COLO829 (cell line): ENCODE results near the gene GPR42.
A peak's percentile ranks its signal among the peaks of the same experiment; 100 is the strongest.
"Not testable (repeated sequence)": the region's sequence is repeated elsewhere in the genome, so short reads cannot be mapped to it uniquely, and the experiment has no call there.

ENCODE experiments used
- DNase-seq: peaks from one replicate; pipeline ENCODE4 v3.0.0; 2012; ENCODE audit warnings: low spot score

GPR42 gene

GRCh38 chr19:35396240-35396885 is 25.5 kb downstream of the GPR42 start:
- no peak for DNase-seq

- no peak for DNase-seq
Measured at GRCh38 chr19:35397064-35397463, 26.2 kb downstream of the GPR42 start.

GRCh38 chr19:35398570-35398969 is 27.7 kb downstream of the GPR42 start:
- DNase-seq = no peak

- DNase-seq = peak; percentile 26
Measured at GRCh38 chr19:35399231-35399630, 28.4 kb downstream of the GPR42 start.

GRCh38 chr19:35399948-35400772 is 29.3 kb downstream of the GPR42 start:
- no peak for DNase-seq

GRCh38 chr19:35400773-35401100 is 29.9 kb downstream of the GPR42 start:
- DNase-seq = no peak

- DNase-seq = not testable (repeated sequence)
Measured at GRCh38 chr19:35401416-35401815, 30.5 kb downstream of the GPR42 start.

GRCh38 chr19:35403116-35403760 is 32.4 kb downstream of the GPR42 start:
- DNase-seq = no peak

- DNase-seq = peak; percentile 36
Measured at GRCh38 chr19:35404879-35405622, 34.2 kb downstream of the GPR42 start.

- no peak for DNase-seq
Measured at GRCh38 chr19:35407619-35408018, 36.8 kb downstream of the GPR42 start.

- no peak for DNase-seq
Measured at GRCh38 chr19:35408284-35409171, 37.7 kb downstream of the GPR42 start.

- DNase-seq = no peak
Measured at GRCh38 chr19:35409191-35409590, 38.3 kb downstream of the GPR42 start.

- no peak for DNase-seq
Measured at GRCh38 chr19:35410487-35410886, 39.6 kb downstream of the GPR42 start.

GRCh38 chr19:35414442-35414841 is 43.6 kb downstream of the GPR42 start:
- DNase-seq = no peak

GRCh38 chr19:35416331-35416730 is 45.5 kb downstream of the GPR42 start:
- no peak for DNase-seq

GRCh38 chr19:35417278-35417677 is 46.4 kb downstream of the GPR42 start:
- DNase-seq = no peak

GRCh38 chr19:35417713-35418534 is 47.1 kb downstream of the GPR42 start:
- DNase-seq = no peak

GRCh38 chr19:35419046-35419445 is 48.2 kb downstream of the GPR42 start:
- no peak for DNase-seq

GRCh38 chr19:35419805-35420204 is 48.9 kb downstream of the GPR42 start:
- DNase-seq = no peak

- no peak for DNase-seq
Measured at GRCh38 chr19:35421362-35421761, 50.5 kb downstream of the GPR42 start.
